ENCODE results near the gene NCLN. TPM values are rescaled to one million over a fixed set of nuclear protein-coding genes. Genes with fewer than 3 reads are reported as not detected.
A peak's percentile ranks its signal among the peaks of the same experiment; 100 is the strongest.

NCLN gene
- total and polyA plus RNA-seq, 7 donors: 15.4 to 86.1 (median 36.4) TPM

DNA sequence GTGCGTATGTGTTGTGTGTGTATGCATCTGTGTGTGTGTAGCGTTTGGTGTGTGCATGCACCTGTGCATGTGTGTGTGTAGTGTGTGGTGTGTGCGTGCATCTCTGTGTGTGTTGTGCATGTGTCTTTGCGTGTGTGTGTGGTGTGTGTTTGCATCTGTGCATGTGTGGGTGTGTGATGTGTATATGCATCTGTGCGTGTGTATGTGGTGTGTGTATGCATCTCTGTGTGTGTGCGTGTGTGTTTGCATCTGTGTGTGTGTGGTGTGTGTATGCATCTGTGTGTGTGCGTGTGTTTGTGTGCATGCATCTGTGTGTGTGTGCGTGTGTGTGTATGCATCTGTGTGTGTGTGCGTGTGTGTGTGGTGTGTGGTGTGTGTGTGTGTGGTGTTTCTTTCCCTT lies 59.3 kb downstream of the NCLN start:
- Histone ChIP-seq H3K27me3 (ENCODE audit: insufficient read depth in 3 of 3, low read length in 2 of 3) (peaks cover 0 to 12% (median 4%) of the 10 kb centered on the region in 3 donors), H3K27ac (no peak overlapping the region), H3K4me1 (no peaks in the 10 kb centered on the region), H3K9me3 (no peaks in the 10 kb centered on the region), H3K36me3 (ENCODE audit: insufficient read depth in 1 of 2, low read depth in 1 of 2) (no peaks in the 10 kb centered on the region), H3K4me3 (no peak overlapping the region)
- intact Hi-C loops (cut with DNase I): no loop called here
- DNase-seq: no peak
- 91 to 94% (median 94%) methylated on average over 9 of the region's 9 CpGs for WGBS, 3 donors
- TF ChIP-seq, protein P1, sequence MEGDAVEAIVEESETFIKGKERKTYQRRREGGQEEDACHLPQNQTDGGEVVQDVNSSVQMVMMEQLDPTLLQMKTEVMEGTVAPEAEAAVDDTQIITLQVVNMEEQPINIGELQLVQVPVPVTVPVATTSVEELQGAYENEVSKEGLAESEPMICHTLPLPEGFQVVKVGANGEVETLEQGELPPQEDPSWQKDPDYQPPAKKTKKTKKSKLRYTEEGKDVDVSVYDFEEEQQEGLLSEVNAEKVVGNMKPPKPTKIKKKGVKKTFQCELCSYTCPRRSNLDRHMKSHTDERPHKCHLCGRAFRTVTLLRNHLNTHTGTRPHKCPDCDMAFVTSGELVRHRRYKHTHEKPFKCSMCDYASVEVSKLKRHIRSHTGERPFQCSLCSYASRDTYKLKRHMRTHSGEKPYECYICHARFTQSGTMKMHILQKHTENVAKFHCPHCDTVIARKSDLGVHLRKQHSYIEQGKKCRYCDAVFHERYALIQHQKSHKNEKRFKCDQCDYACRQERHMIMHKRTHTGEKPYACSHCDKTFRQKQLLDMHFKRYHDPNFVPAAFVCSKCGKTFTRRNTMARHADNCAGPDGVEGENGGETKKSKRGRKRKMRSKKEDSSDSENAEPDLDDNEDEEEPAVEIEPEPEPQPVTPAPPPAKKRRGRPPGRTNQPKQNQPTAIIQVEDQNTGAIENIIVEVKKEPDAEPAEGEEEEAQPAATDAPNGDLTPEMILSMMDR (IDR thresholded peaks at IDR 0.05): no peak
- no peak for ATAC-seq

DNA sequence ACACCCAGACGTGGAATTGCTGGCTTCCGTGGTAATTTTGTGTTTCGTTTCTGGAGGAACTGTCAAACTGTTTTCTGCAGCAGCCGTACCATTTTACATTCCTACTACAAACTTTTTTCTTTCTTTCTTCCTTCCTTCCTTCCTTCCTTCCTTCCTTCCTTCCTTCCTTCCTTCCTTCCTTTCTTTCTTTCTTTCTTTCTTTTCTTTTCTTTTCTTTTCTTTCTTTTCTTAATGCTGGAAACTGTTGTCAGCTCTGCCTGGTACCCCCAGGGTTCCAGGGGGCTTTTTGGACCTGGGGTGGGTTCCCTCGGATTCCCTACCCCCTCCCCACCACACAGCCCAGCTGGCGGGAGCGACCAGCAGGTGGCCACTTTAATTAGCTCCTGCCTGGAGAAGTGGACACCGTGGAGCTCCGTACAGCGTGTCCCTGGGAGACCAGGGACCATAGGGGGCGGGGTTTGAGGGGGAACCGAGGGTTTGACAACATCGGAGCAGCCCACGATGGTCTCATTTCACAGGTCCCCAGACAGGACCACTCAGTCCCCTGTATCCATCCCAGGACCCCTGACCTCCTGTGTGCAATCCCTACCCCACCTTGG lies 63.1 kb downstream of the NCLN start:
- no peaks in the 10 kb centered on the region for H3K36me3 ChIP-seq (ENCODE audit: insufficient read depth in 1 of 2, low read depth in 1 of 2)
- ATAC-seq: no peak
- WGBS, 3 donors: 32 to 43% (median 39%) methylated on average over 14 of the region's 14 CpGs
- peaks cover 6% of the 10 kb centered on the region for H3K9me3 ChIP-seq
- TF ChIP-seq, protein P1 (IDR thresholded peaks at IDR 0.05): no peak
- DNase-seq: no peak
- no peaks in the 10 kb centered on the region for H3K4me1 ChIP-seq
- intact Hi-C loops (cut with DNase I): no loop called here
- peaks cover 0 to 19% (median 2%) of the 10 kb centered on the region in 3 donors for H3K27me3 ChIP-seq (ENCODE audit: insufficient read depth in 3 of 3, low read length in 2 of 3)
- no peak overlapping the region for H3K27ac ChIP-seq
- H3K4me3 ChIP-seq: no peak overlapping the region

DNA sequence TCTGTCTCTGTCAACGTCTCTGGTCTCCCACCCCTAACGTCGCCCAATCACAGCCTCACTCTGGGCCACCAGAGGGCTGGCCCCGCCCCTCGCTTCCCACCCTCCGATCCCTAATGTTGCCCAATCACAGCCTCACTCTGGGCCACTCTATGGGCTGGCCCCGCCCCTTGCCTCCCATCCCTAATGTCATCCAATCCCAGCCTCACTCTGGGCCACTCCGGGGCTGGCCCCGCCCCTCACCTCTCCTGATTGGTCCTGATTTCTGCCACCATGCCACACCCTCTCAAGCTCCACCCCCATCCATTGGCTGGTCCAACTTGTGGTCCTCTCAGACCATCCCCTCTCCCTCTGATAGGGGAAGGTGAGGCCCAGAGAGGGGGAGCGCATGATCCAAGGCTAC lies 63.7 kb downstream of the NCLN start:
- no peaks in the 10 kb centered on the region for H3K36me3 ChIP-seq (ENCODE audit: insufficient read depth in 1 of 2, low read depth in 1 of 2)
- H3K9me3 ChIP-seq: peaks cover 6% of the 10 kb centered on the region
- TF ChIP-seq, protein P1 (IDR thresholded peaks at IDR 0.05): no peak
- H3K27me3 ChIP-seq (ENCODE audit: insufficient read depth in 3 of 3, low read length in 2 of 3): peaks cover 0 to 19% (median 4%) of the 10 kb centered on the region in 3 donors
- intact Hi-C loops (cut with DNase I): no loop called here
- DNase-seq: no peak
- no peak overlapping the region for H3K27ac ChIP-seq
- WGBS, 3 donors: 69 to 81% (median 78%) methylated on average over 10 of the region's 10 CpGs
- ATAC-seq: peak in 1 of 4 donors; percentile 40
- H3K4me3 ChIP-seq: no peak overlapping the region
- no peaks in the 10 kb centered on the region for H3K4me1 ChIP-seq

DNA sequence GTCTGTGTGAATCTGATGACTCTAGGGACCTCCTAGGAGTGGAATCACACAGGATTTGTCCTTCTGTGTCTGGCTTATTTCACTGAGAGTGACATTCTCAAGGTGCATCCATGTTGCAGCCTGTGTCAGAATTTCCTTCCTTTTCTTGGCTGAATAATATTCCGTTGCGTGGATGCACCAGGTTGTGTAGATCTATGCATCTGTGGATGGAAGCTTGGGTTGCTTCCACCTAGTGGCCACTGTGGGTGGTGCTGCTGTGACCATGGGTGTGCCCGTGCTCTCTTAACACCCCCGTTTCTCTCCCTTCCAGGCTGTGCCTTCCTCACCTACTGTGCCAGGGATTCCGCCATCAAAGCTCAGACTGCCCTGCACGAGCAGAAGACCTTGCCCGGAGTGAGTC lies 64.9 kb downstream of the NCLN start:
- no peak for ATAC-seq
- Histone ChIP-seq H3K4me3 (no peak overlapping the region), H3K4me1 (no peaks in the 10 kb centered on the region), H3K27ac (no peak overlapping the region), H3K36me3 (ENCODE audit: insufficient read depth in 1 of 2, low read depth in 1 of 2) (no peaks in the 10 kb centered on the region), H3K27me3 (ENCODE audit: insufficient read depth in 3 of 3, low read length in 2 of 3) (peaks cover 0 to 22% (median 5%) of the 10 kb centered on the region in 3 donors), H3K9me3 (peaks cover 6% of the 10 kb centered on the region)
- intact Hi-C loops (cut with DNase I): no loop called here
- TF ChIP-seq, protein P1 (IDR thresholded peaks at IDR 0.05): peak; percentile 32
- no peak for DNase-seq
- 69 to 74% (median 70%) methylated on average over 7 of the region's 7 CpGs for WGBS, 3 donors

DNA sequence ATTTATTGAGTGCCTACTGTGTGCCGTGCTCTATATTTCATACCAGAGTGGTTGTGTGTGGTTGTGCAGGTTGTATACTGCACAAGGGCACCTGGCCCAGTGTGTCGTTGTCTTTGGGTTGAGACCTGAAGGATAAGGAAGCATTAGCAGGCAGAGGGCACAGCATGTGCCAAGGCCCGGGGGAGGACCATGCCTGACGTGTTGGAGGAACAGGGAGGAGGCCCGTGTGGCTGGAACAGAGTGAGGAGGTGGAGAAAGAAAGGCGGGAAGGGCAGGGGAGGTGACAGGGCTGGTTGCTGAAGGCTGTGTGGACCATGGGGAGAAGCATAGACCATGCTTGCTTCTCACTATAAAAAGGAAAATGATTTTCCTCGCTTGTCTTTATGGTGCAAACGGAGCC lies 65.5 kb downstream of the NCLN start:
- Histone ChIP-seq H3K27me3 (ENCODE audit: insufficient read depth in 3 of 3, low read length in 2 of 3) (peaks cover 0 to 22% (median 5%) of the 10 kb centered on the region in 3 donors), H3K36me3 (ENCODE audit: insufficient read depth in 1 of 2, low read depth in 1 of 2) (no peaks in the 10 kb centered on the region), H3K27ac (no peak overlapping the region), H3K4me1 (no peaks in the 10 kb centered on the region), H3K4me3 (no peak overlapping the region), H3K9me3 (peaks cover 6% of the 10 kb centered on the region)
- intact Hi-C loops (cut with DNase I): no loop called here
- 69 to 78% (median 69%) methylated on average over 8 of the region's 8 CpGs for WGBS, 3 donors
- TF ChIP-seq, protein P1 (IDR thresholded peaks at IDR 0.05): no peak
- DNase-seq (no peak), ATAC-seq (no peak)

Measured in psoas muscle (tissue), 8 donors.